Activated CD8-positive, alpha-beta memory T cell treated with anti-CD3 and anti-CD28 coated beads, Interleukin-2, amount 50 U/mL, for 24 hours (primary cell): ENCODE data around the gene RALA.

ENCODE experiments used
- DNase-seq: peaks from one replicate; pipeline ENCODE4 v3.0.0-alpha.2; 2020; ENCODE audit errors: extremely low read depth

RALA gene, protein sequence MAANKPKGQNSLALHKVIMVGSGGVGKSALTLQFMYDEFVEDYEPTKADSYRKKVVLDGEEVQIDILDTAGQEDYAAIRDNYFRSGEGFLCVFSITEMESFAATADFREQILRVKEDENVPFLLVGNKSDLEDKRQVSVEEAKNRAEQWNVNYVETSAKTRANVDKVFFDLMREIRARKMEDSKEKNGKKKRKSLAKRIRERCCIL

DNA sequence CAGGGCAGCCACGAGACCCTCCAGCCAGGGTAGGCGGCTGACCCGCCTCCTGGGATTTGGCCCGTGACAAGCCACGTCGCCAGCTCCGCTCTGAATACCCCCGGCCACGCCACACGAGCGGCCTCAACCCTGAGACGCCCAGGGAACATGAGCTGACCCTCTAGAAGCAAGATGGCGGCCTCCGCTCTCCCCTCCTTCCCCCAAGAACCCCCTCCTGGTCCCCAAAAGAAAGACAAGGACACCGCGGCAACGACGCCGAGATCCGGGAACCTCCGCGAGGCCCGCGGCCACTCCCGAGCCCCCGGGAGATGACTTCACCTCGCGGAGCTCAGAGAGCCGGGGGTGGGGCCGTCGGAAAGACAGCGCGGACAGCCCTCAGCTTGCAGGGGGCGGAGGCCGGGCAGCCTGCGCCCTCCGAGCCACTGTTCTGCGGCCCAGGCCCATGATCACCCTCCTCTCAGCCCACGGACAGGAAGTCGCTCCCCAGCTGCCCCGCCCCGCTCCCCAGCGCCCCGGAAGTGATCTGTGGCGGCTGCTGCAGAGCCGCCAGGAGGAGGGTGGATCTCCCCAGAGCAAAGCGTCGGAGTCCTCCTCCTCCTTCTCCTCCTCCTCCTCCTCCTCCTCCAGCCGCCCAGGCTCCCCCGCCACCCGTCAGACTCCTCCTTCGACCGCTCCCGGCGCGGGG lies at the start of gene RALA:
Gene RALA (plus strand): TSS at position 526 of the 685 bp plus-strand sequence. CDS start 63,096 bp downstream, outside the sequence.
- DNase-seq = peak; percentile 73

DNA sequence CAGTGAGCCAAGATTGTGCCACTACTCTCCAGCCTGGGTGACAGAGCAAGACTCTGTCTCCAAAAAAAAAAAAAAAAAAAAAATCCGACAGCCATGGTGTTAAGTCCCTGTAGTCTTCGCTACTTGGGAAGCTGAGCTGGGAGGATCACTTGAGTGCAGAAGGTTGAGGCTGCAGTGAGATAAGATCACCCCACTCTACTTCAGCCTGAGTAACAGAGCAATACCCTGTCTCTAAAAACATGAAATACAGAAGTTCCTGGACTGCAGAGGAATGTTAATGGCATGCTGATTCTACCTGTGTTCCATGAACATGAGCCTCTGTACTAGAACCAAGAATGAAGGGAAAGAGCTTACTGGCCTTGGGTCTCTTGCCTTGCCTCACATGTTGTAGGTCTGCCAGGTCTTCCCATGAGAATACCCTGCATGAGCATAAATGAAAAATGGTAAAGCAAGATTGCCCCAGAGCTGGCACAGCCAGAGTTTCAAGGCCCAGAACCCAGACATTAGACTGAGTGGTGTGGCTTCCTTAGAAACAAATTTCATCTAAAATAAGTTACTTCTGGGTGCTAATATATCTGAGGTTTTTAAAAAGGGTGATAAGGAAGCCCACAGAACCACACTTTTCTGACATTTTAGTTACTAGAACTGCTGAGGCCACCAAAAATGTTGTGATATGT lies 48.6 kb upstream of the RALA start:
- no peak for DNase-seq

DNA sequence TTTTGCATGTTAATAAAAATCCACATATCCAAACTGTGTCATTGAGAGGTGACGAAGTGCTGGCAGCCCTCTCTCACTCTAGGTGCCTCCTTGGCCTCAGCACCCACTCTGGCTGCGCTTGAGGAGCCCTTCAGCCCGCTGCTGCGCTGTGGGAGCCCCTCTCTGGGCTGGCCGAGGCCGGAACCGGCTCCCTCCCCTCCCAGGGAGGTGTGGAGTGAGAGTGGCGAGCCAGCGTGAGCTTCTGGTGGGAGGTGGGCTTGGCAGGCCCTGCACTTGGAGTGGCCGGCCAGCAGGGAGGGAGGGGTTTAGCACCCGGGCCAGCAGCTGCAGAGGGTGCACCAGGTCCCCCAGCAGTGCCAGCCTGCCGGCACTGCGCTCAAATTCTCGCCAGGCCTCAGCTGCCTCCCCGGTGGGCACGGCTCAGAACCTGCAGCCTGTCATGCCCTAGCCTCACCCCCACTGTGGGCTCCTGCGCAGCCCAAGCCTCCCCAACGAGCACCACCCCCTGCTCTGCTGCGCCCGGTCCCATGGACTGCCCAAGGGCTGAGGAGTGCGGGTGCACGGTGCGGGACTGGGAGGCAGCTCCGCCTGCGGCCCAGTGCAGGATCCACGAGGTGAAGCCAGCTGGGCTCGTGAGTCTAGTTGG lies 46.0 kb upstream of the RALA start:
- DNase-seq = no peak

DNA sequence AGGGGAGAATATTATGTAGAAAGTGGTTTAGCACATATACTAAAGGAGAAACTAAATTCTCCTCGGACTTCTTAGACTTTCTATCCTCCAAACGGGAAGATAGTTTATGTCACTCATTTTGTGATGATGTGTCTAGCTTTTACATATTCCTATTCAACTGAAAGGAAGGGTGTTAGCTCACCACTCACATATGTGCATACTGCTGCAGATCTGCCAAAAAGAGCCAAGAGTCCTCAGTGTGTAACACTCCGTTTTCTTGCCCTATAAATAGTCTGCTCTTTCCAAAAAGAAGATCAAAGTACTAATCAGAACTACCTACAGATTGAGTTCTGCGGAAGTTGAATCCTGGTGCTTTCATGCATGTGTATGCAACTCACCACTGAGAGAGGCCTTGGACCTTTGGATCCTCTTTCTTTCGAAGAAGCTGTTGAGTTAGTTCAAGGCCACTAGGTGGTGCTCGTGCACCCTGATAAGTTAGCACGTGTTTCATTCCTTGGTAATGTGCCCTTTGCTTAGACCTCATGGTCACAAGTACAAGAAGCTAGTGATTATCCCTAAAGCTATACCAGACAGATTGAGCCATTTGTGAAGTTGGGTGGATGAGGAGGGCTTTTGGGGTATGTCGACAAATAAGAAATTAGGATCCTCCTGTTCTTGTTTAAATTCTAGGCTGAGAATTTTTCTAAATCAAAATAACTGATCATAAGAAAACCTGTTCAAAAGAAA lies 43.1 kb upstream of the RALA start:
- DNase-seq = peak; percentile 25

DNA sequence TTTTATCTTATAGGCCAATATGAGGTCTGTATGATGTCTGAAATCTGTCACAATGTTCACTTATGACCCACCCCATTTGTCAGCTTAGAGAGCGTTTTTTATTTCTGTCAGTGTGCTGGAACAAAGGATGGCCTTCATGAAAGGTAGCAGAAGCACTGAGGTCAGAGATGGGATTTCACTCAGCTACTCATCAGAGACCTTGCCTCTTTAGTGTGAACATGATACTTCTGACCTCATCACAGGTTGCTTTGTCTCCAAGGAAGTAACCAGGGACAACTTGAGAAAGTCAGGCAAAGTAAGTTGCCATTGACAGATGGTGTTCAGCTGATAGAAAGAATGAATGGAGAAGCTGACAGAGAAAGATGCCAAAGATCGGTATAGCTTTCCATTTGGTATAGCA lies 40.8 kb upstream of the RALA start:
- no peak for DNase-seq

DNA sequence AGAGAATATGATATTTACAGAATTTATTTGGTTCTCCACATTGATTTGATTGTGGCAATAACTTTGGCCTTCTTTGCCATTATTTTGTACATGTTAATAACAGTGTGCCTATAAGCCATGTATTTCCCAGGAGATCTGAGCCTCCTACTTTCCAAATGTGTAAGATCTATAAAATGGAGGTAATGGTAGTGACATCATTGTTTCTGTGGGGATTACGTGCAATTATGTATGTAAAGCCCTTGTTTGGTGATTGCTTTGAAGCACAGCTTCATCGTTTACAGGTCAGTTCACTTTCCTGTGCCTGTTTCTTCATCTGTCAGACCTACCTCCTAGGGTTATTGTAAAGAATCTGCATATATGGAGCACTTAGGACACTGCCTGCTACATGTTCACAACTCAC lies 39.8 kb upstream of the RALA start:
- no peak for DNase-seq

DNA sequence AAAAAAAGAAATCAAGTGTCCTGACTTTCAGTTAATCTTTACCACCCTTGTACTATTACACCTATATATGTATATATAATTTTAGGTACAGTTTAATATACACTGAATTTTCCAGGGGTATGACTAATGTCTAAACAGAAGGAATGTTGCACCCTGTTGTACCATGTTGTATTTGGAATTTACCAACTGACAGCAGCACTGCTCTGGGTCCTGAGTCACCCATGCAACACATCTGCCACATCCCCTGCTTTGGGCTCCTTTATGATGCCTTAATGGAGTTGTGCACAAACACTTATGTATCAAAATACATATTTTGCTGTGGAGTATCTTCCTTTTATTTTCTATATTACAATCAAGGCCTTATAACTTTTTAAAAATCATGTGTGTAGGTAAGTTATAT lies 36.0 kb upstream of the RALA start:
- no peak for DNase-seq

DNA sequence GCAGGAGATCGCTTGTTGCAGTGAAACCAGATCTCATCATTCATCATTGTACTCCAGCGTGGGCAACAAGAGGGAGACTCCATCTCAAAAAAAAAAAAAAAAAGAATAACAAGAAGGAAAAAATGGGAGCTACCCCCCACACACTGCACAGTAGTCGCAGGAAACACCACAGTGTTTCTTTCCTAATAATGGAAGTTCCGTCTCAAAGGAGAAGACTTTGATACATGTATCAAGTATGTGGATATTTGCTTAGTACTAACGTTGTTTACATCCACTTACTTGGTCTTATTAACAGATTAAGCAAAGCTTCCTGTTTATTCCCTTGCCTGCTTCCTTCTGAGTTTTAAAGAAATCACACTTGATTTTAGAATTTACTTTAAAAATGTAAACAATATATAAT lies 35.0 kb upstream of the RALA start:
- DNase-seq = no peak

DNA sequence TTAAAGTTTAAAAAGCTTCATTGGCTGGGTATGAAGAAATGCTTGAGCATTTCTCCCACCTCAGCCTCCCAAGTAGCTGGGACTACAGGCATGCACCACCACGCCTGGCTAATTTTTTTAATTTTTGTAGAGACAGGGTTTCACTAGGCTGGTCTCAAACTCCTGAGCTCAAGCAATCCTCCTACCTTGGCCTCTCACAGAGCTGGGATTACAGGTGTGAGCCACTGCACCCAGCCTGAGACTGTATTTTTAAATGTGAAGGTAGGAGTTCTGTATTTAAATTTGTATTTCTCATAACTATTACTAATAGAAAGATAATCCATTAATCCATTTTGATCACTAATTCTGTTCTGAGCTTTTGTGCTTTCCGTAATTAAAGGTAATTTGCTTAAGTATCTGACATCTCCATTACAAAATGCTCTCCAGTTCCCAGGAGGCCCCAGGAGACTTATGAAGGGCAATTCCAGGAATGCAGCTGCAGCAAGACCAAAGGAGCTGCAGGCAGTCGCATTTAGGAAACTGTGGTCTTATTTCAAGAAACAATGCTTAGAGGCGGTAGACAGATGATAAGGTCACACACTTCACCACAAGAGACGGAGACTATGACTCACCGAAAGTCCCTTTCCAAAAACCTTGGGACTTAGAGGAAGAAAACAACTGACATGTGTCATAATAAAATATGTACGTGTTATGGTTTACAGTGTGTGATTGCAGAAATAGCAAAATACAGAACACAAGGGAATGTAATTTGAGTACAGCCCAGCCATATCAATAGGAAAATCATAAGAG lies 33.9 kb upstream of the RALA start:
- peak; percentile 55 for DNase-seq

DNA sequence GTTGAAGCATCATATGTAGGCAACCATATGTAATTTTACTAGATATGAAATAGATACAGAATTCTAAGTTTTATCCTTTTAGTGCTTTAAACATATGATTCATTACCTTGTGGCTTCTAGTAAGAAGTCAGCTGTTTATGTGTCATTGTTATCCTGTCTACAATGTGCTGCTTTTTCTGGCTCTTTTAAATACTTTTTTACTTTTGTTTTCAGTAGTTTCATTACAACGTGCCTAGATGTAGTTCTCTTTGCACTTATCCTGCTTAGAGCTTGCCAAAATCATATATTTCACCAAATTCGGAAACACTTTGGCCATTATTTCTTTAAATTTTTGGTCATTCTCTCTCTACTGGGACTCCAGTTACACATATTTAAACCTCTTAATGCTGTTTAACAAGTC lies 30.8 kb upstream of the RALA start:
- DNase-seq = no peak

DNA sequence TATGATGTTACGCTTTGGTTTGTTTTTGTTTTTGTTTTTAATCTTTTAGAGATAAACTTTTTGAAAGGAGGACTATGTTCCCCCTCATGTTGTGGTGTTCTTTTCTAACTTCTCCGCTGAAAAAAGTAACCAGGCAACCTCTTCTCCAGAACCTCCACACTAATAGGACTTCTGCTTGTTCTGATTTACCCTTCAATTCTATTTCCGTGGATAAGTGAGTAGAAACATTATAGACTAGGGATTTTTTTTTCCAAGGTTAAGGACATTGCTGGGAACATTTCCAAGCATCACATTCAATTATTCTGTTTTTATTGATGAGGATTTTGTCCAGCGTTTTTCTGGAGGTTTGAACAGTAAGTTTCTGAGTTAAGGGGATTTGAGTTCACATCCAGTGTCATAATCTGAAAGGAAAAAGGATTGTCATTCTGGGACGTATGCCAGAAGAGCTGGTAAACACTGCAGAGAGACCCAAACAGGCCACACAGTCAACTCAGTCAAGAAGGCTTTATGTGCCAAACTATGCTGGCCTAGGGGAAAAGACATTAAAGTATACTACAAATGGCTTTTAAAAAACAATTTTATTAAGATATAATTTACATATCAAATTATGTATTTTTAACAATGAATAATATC lies 28.3 kb upstream of the RALA start:
- no peak for DNase-seq

DNA sequence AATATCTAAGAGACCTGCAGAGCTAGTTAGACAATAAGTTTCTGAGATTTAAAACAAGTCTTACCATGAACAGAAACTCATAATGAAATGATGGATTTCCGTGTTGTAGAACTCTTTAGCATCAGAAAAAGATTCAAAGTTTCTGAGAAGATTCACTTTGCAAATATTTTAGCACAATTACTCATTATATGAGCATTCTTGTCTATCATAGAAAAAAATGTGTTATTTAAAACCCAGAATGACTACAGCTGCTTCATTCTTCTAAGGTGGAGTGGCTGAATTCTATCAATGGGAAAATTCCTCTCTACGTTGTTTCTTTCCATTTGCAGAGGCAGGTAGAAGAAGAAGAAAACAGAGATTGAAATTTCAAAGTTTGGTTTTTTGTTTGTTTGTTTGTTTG lies 21.0 kb upstream of the RALA start:
- no peak for DNase-seq

DNA sequence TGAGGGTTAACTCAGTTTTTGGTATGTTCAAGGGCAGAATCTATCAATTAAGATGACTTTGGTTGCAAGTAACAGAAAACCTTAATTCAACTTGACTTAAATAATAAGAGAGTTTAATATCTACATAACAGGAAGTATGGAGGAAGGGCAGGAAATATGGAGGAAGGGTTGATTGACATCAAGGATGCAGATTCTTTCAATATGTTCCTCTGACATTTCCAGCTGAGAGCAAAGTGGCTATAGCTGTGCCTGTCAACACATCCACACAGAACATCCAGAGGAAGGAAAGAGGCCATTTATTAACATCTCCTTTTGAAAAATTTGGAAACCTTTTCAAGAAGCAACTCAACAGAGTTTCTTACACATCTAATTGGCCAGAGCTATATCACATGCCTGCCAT lies 19.4 kb upstream of the RALA start:
- no peak for DNase-seq

DNA sequence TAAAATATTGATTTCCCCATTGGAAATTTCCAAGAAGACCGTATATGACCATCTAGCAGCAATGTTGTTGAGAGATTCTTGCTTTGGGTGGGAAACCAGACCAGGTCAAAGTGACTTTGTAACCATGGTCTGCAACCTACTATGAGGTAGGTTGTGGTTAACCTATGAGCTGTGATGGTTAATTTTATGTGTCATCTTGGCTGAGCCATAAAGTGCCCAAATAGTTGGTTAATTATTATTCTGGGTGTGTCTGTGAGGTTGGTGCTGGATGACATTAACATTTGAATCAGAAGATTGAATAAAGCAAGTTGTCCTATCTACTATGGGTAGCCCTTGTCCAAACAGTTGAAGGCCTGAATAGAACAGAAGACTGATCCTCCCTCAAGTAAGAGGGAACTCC lies 18.3 kb upstream of the RALA start:
- no peak for DNase-seq

DNA sequence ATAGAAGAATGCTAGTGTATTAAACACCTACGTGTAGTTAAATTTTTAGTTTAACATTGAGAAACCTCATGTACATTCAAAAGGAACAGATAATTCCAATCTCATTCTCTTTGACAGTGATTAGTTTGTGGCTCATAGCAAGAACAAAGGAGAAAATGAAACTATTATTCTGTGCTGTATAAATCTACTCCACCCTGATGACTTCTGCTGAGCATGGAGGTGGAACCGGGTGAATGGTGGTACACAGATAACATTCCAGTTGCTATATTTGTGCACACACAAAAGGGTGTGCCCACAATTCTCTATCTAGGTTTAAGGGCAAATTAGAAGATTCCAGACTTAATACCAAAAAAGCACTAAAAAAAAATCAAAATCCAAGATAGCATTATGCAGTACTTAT lies 17.0 kb upstream of the RALA start:
- DNase-seq = no peak

DNA sequence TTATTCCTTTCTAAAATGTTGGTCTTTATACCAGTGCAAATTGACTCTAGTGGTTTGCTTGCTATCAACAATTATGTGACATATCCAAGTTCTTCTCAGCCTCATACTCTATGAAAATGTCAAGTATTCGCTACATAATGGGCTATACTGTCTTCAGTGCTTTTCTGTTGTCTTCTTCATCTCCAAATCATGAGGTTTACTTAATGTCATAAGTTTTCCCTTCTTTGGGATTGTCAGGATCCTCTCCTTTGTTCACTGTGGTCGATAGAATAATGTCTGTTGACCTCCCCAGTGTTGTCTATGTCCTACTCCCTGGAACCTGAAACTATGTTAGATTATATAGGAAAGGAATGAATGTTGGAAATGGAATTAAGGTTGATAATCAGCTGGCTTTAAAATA lies 16.4 kb upstream of the RALA start:
- DNase-seq = no peak

DNA sequence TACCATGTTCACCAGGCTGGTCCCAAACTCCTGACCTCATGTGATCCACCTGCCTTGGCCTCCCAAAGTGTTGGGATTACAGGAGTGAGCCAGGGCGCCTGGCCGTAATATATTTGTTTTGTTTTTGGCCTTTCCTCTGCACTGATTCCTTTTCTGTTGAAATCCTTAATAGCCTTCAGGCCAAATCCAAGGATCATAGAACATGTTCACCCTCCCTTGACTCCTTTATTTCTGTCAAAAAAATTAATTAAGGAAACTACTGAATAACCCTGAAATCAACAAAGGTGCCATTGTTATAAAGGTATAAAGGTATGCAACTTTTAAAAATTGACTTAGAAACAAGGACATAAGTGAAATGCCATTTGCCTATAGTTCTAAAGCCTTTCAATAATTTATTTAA lies 15.5 kb upstream of the RALA start:
- no peak for DNase-seq

DNA sequence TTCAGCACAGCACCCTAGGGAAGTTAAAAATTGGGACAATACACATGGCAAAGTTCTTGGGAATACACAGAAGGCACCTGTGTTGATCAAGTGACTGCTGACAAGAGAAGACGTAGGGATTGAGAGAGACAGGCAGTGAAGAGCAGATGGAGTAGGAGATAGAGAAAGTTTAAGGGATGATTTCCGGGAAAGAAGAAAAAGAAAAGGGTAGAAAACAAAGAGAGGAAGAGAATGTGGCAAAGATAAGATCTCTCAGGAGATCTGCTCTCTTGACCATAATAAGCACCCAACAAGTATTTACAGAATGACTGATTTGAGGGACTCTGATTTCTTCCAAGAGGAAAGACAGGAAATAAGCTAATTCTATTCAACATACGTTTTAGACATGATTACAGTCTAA lies 15.1 kb upstream of the RALA start:
- DNase-seq = no peak

DNA sequence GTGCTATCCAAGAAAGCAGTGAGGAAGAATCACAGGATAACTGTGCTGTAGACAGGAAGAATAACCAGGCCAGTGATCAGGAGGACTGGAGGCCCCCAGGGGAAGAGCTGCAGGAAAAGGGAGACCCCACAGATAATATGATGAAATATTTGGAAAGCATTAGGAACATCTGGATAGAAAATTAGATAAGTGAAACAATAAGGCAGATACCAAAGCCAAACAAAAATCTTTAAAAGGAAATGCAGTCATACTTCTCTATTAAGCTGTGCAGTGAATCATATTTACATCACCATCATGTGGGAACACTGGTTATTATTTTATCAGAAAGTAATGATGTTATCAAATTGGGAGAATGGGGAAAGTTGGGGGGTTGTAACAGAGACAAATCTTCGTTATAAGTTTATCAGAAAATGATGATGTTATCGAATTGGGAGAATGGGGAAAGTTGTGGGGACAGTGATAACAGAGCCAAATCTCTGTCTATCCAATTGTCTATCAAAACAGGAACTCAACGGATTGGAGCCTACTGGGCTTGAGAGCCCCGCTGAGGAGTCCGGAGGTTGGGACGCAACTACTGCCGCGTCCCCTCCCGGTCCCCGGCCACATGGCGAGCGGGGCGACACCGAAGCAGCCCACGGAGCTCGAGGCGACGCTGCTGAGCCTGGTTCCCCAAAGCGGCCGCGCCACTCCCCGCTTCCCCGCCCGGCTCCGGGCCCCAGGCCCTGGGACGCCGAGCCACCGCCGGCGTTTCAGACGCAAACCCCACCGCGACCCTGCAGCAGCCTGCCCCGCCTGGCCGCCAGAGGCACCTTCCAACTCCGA lies 14.0 kb upstream of the RALA start:
- DNase-seq = no peak

DNA sequence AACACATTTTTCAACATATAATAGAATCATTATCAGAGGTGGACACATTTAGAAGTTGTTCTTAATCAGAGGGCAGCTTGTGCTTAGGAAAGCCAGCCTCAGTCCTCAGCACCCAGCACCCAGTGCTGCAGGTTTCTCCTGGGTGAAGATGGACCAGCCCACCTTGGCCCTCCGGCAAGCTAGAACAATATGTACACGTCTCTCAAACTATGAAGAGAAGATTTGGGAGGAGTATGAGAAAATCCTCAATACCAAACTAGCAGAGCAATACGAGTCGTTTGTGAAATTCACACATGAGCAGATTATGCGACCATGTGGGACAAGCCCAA lies 13.5 kb upstream of the RALA start:
- no peak for DNase-seq
